Thyroid gland (tissue), 4 donors: Measurements from ENCODE around the gene DPP10.

Experiments used
- CTCF ChIP-seq, 6 experiments: fragments of 200-600 bp in 3 of 6; fragments of 450-650 bp in 3 of 6; sonication (generic) in 3 of 6; IDR thresholded peaks; one replicate each; pipeline ENCODE4 v1.5.1; 2016 to 2019; ENCODE audit warnings: antibody characterized with exemption in 6 of 6, mild to moderate bottlenecking in 2 of 6, inconsistent platforms in 1 of 6, moderate library complexity in 1 of 6
- POLR2A ChIP-seq, 2 donors: fragments of 450-650 bp; IDR thresholded peaks; one replicate each; pipeline ENCODE4 v1.6.1; 2017; ENCODE audit warnings: antibody characterized with exemption in 2 of 2, mild to moderate bottlenecking in 2 of 2, moderate library complexity in 1 of 2

GRCh38 chr2:115757286-115757685 is 1314.8 kb downstream of the DPP10 start:
- TF ChIP-seq CTCF (IDR thresholded peaks at IDR 0.05) (no peak), POLR2A (IDR thresholded peaks at IDR 0.05) (no peak)
